ENCODE measurements around the gene CALM3.

CALM3 gene

DNA sequence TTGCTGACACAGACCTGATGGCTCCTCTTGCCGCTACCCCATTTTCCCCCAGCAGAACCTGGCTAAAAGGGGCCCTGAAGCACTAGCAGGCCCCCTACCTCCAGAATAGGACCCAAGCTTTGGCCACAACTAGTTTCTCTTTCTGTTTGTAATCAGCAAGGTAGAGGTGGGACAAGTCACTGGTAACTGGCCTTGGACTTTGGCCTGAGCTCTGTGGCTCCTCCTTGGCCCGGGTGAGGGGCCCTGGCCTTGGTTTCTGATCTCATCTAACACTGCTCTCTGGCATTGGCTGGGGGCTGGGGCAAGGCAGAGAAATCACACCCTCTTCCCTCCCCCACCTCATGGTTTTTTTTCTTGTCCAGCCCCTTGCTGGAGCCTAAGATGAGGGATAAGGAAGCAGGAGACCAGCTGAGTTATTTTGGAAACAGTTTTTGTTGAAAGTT is 2.1 kb downstream of the CALM3 start:
- no peak for DNase-seq (ENCODE audit: low read depth in 1 of 2, low spot score in 1 of 2)
- in situ Hi-C loops (cut with HindIII; ENCODE audit: low pct_unique_long_range_greater_than_20kb, low sequenced_read_pairs), result no loop called here
- TF ChIP-seq JUND (IDR thresholded peaks at IDR 0.05; ENCODE audit: low read depth), result no peak

DNA sequence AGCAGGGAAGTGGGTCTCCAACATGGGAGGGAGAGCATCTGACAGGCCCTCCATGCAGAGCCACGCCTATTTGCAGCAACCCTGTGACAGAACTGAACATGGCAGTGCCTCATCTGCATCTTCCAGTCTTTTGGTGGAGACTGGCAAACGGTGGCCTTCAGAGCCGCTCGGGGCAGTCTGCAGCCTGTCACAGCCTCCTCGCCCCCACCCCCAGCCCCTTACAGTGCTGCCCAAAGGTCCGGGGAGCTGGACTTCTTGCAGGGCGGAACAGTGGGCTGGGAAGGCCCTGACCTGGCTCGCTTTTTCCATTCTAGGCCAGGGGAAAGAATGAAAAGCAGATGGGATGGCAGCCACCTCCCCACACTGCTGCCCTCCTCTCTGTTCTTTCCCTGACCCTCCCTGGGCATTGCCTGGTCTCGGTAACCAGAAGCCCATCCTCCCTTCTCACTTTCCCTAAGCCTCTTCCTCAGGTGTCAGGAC is 2.7 kb downstream of the CALM3 start:
- DNase-seq (ENCODE audit: low read depth in 1 of 2, low spot score in 1 of 2), result no peak
- in situ Hi-C loops (cut with HindIII; ENCODE audit: low pct_unique_long_range_greater_than_20kb, low sequenced_read_pairs), result no loop called here
- TF ChIP-seq JUND (IDR thresholded peaks at IDR 0.05; ENCODE audit: low read depth), result no peak

DNA sequence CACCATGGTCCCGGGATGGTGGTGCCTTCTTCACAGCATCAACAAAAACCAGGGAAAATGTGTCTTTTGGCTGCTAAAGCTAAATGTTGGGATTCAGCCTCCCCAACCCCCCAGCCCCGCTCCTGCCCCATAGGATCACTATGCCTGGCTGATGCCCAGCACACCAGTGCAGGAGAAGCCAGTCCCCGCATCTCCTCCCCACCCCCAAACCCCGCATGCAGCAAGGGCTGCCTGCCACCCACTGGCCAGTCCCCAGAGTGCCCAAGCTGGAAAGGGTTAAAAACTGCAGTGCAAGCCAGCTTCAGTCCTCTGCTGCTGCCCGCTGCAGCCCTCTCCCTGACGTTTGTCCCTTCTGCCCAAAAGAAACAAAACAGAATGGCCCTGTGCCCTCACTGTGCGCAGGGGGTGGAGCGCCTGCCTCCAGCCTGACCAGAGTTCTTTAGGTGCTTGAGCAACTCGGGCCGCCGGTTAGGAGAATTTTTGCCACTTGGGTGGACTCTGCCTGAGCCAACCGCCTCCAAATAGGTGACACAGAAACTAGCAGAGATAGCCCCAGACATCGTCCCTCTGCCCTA is 3.7 kb downstream of the CALM3 start:
- no peak for DNase-seq (ENCODE audit: low read depth in 1 of 2, low spot score in 1 of 2)
- in situ Hi-C loops (cut with HindIII; ENCODE audit: low pct_unique_long_range_greater_than_20kb, low sequenced_read_pairs), result no loop called here
- no peak for TF ChIP-seq JUND (IDR thresholded peaks at IDR 0.05; ENCODE audit: low read depth)

DNA sequence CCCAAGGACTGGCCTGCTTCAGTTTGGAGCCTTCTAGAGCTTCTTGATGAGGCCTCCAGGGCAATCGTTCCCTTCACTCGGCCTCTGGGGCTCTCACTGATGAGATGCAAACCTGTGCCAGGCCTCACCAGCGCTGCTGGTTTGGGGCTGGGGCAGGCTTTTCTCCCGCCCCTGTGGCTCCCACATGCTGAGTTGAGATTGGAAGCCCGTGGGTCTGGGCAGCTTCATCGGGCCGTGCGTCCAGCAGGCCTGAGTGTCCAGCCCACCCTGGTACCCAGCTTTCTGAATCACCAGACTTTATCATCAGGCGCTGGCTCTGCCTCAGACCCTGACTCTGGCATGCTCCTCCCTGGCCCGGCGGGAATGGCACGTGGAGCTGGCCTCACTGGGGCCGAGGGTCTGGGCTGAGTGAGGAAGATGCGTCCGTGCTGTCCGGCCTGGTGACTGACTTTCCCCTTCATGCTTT is 4.3 kb downstream of the CALM3 start:
- TF ChIP-seq JUND (IDR thresholded peaks at IDR 0.05; ENCODE audit: low read depth), result no peak
- in situ Hi-C loops (cut with HindIII; ENCODE audit: low pct_unique_long_range_greater_than_20kb, low sequenced_read_pairs), result no loop called here
- no peak for DNase-seq (ENCODE audit: low read depth in 1 of 2, low spot score in 1 of 2)

DNA sequence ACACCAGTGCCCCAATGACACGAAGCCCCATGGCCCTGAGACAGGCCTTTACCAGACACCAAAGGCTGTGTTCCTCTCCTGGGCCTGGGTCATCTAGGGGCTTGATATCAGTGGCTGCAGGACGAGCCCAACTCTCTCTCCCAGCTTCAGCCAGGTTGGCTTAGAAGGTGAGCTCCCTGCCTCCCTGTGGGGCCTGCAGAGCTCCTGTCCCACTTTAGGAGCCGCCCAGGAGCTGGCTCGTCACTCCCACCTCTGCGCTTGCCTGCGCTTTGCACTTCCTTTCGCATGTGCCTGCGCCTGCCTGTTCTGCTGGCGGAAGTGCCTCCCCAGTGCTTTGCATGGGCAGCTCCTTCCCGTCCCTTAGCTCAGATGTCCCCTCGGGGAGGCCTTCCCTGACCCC is 4.9 kb downstream of the CALM3 start:
- no peak for DNase-seq (ENCODE audit: low read depth in 1 of 2, low spot score in 1 of 2)
- TF ChIP-seq JUND (IDR thresholded peaks at IDR 0.05; ENCODE audit: low read depth), result no peak
- in situ Hi-C loops (cut with HindIII; ENCODE audit: low pct_unique_long_range_greater_than_20kb, low sequenced_read_pairs), result no loop called here

DNA sequence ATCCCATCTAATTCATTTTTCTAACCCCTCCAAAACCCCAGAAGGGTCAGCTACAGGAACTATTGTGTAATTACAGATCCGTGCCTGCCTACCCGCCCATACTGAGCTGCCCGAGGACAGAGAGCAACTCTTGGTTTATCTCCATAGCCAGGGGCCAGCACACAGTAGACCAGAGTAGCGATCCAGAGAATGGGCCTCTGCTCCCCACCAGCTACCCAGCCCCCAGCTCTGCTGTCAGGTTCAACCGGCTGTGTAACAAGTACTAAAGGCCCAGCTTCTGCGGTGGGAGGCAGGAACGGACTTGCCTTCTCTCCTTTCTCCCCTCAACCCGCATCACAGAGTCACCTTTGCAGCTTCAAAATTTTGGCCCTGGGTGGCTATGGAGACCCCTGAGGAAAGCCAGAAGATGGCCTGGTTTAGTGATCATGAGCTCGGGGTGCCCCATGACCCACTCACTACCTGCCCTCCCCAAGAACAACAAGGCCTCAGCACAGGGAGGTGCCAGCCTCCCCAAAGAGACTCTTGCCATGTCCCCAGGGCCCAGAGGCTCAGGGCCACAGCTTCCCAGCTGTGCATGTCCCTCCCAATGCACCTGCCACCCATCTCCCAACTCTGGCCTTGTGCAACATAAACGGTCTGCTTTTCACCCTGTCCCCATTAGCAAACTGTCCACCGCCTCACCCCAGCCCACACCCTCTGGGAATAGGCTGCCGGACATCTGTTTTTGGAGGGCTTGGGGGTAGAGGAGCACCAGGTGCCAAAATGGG is 5.7 kb downstream of the CALM3 start:
- no peak for TF ChIP-seq JUND (IDR thresholded peaks at IDR 0.05; ENCODE audit: low read depth)
- in situ Hi-C loops (cut with HindIII; ENCODE audit: low pct_unique_long_range_greater_than_20kb, low sequenced_read_pairs), result no loop called here
- no peak for DNase-seq (ENCODE audit: low read depth in 1 of 2, low spot score in 1 of 2)

DNA sequence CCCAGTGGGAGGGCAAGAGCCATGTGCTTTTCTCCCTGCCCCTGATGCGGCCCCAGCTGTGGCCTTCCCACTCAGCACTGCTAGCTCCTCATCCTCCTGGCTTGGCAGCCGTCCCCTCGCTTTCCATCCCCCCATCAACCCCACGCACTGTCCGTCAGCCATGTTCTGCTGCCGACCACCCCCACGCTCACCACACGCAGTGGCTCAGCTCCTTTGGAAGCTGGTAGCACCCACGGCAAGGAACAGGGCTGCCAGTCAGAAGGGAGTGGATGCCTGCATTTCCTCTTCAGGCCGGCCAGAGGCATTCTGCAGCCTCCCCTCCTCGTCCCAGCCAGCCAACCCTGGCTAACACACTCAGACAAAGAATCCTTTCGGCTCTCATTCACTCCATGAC is 6.3 kb downstream of the CALM3 start:
- no peak for TF ChIP-seq JUND (IDR thresholded peaks at IDR 0.05; ENCODE audit: low read depth)
- in situ Hi-C loops (cut with HindIII; ENCODE audit: low pct_unique_long_range_greater_than_20kb, low sequenced_read_pairs), result no loop called here
- no peak for DNase-seq (ENCODE audit: low read depth in 1 of 2, low spot score in 1 of 2)

DNA sequence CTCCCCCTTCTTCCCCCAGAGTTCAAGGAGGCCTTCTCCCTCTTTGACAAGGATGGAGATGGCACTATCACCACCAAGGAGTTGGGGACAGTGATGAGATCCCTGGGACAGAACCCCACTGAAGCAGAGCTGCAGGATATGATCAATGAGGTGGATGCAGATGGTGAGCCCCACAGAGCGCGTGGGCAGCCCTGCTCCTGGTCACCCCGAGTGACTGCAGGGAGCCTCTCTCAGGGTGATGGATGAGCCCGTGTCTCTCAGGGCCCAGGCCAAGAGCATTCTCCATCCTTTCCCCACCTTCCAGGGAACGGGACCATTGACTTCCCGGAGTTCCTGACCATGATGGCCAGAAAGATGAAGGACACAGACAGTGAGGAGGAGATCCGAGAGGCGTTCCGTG is 7.0 kb downstream of the CALM3 start:
- in situ Hi-C loops (cut with HindIII; ENCODE audit: low pct_unique_long_range_greater_than_20kb, low sequenced_read_pairs), result no loop called here
- TF ChIP-seq JUND (IDR thresholded peaks at IDR 0.05; ENCODE audit: low read depth), result no peak
- DNase-seq (ENCODE audit: low read depth in 1 of 2, low spot score in 1 of 2), result no peak

DNA sequence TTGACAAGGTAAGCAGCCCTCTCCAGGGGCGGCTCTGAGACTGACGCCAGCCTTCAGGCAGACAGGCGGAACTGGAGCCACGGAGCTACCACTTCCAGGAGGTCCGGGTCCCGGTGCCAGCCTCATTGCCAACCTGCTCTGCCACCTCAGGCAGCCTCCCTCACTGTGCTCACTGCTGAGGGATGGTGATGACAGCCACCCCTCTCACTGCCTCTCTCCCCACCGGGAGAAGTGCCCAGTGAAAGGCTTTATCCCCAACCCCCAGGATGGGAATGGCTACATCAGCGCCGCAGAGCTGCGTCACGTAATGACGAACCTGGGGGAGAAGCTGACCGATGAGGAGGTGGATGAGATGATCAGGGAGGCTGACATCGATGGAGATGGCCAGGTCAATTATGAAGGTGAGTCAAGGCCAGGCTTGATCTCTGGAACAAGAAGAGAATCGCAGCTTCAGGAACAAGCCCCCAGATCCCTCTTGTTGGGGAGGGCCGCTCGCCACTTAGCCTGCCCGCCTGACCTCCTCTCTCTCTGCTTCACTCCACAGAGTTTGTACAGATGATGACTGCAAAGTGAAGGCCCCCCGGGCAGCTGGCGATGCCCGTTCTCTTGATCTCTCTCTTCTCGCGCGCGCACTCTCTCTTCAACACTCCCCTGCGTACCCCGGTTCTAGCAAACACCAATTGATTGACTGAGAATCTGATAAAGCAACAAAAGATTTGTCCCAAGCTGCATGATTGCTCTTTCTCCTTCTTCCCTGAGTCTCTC is 7.6 kb downstream of the CALM3 start:
- no peak for DNase-seq (ENCODE audit: low read depth in 1 of 2, low spot score in 1 of 2)
- no peak for TF ChIP-seq JUND (IDR thresholded peaks at IDR 0.05; ENCODE audit: low read depth)
- in situ Hi-C loops (cut with HindIII; ENCODE audit: low pct_unique_long_range_greater_than_20kb, low sequenced_read_pairs), result no loop called here

DNA sequence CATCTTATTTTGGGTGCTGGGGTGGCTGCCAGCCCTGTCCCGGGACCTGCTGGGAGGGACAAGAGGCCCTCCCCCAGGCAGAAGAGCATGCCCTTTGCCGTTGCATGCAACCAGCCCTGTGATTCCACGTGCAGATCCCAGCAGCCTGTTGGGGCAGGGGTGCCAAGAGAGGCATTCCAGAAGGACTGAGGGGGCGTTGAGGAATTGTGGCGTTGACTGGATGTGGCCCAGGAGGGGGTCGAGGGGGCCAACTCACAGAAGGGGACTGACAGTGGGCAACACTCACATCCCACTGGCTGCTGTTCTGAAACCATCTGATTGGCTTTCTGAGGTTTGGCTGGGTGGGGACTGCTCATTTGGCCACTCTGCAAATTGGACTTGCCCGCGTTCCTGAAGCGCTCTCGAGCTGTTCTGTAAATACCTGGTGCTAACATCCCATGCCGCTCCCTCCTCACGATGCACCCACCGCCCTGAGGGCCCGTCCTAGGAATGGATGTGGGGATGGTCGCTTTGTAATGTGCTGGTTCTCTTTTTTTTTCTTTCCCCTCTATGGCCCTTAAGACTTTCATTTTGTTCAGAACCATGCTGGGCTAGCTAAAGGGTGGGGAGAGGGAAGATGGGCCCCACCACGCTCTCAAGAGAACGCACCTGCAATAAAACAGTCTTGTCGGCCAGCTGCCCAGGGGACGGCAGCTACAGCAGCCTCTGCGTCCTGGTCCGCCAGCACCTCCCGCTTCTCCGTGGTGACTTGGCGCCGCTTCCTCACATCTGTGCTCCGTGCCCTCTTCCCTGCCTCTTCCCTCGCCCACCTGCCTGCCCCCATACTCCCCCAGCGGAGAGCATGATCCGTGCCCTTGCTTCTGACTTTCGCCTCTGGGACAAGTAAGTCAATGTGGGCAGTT is 8.6 kb downstream of the CALM3 start:
- no peak for DNase-seq (ENCODE audit: low read depth in 1 of 2, low spot score in 1 of 2)
- in situ Hi-C loops (cut with HindIII; ENCODE audit: low pct_unique_long_range_greater_than_20kb, low sequenced_read_pairs), result no loop called here
- TF ChIP-seq JUND (IDR thresholded peaks at IDR 0.05; ENCODE audit: low read depth), result no peak

DNA sequence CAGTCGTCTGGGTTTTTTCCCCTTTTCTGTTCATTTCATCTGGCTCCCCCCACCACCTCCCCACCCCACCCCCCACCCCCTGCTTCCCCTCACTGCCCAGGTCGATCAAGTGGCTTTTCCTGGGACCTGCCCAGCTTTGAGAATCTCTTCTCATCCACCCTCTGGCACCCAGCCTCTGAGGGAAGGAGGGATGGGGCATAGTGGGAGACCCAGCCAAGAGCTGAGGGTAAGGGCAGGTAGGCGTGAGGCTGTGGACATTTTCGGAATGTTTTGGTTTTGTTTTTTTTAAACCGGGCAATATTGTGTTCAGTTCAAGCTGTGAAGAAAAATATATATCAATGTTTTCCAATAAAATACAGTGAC is 9.3 kb downstream of the CALM3 start:
- no peak for DNase-seq (ENCODE audit: low read depth in 1 of 2, low spot score in 1 of 2)
- no peak for TF ChIP-seq JUND (IDR thresholded peaks at IDR 0.05; ENCODE audit: low read depth)
- in situ Hi-C loops (cut with HindIII; ENCODE audit: low pct_unique_long_range_greater_than_20kb, low sequenced_read_pairs), result no loop called here
